ENCODE data around the gene SLC43A2.
"Not testable (repeated sequence)": the region's sequence is repeated elsewhere in the genome, so short reads cannot be mapped to it uniquely, and the experiment has no call there.

Gene SLC43A2

DNA sequence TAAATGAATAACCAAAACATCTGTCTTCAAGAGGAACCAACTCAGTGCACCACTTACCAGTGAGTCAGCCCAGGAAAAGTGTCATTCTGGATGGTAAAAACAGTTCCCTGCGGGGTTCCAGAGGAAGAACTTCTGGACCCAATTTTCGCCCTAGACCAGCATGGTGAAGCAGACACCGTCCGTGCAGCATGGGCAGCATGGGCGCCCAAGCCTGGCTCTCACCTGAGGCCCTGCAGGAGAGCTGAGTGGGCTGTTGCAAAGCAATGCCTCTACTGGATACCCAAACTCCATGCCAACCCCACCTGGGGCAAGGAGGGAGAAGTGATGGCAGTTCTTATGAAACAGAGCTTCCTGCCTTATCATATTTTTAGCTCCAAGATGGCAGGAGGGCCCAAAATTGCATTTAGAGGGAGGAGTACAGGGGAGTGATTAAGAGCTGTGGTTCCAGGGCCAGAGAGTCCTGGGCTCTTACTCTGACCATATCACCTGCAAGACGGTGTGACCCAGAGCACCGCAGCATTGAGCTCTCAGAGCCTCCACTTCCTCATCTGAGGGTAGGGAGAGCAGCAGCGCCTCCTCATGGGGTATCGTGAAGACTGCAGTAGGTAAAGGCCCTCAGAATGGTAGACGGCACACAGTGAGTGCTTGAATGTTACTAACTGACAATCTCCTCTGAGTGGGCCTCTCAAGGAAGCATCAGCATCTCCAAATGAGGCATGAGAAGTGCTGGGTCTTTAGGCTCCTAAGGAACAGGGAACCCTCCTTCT, 95.6 kb downstream of the SLC43A2 start:
- no peak for DNase-seq

DNA sequence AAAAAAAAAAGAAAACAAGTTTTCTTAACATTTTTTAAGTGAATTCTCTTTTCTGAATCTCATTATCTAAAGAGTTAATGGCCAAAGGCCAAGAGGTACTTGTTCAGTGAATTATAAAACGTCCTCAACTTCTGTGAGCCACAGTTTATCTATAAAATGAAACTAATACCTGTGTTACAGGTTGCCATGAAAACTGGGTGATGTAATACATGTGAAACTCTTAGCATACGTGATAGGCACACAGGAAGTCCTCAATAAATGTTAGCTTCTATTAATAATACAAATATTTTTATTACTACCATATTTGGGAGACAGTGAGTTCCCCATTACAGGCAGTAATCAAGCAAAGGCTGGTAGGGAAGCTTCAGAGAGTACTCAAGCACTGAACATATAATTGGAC, 98.8 kb downstream of the SLC43A2 start:
- DNase-seq = no peak

GRCh38 chr17:1526876-1527275, 101.8 kb downstream of the SLC43A2 start:
- DNase-seq = not testable (repeated sequence)

- no peak for DNase-seq
Observed at GRCh38 chr17:1522626-1523025, 106.0 kb downstream of the SLC43A2 start.

- no peak for DNase-seq
Observed at GRCh38 chr17:1521086-1521640, 107.5 kb downstream of the SLC43A2 start.

GRCh38 chr17:1519678-1520077, 109.0 kb downstream of the SLC43A2 start:
- DNase-seq = no peak

All from activated gamma-delta T cell treated with Interleukin-2 at 50 U/mL for 16 hours (primary cell).